A549 (cell line): ENCODE data around the gene MXI1. TPM values are rescaled to one million over a fixed set of nuclear protein-coding genes. Genes with fewer than 3 reads are reported as not detected.
"Not testable (repeated sequence)": the region's sequence is repeated elsewhere in the genome, so short reads cannot be mapped to it uniquely, and the experiment has no call there.

ENCODE experiments used
- ATAC-seq, 2 experiments: fragments of 200-7000 bp in 1 of 2; fragments of >200 bp in 1 of 2; cut with Nextera tagmentation in 1 of 2; cut with Tn5 transposase in 1 of 2; 3 replicates each; pipeline versions ENCODE4 v1.8.0 to v1.9.1; 2018 to 2020; ENCODE audit warnings: mild to moderate bottlenecking in 1 of 2, moderate library complexity in 1 of 2
- CTCF ChIA-PET: fragments of 300-600 bp; sonication (Branson Sonifier 250); formaldehyde crosslinking; extraction: SDS; loops from one replicate; lab custom pipeline; 2021; ENCODE audit warnings: antibody characterized with exemption, inconsistent platforms; lab: Yijun Ruan, JAX
- POLR2A ChIA-PET: fragments of 350-600 bp; formaldehyde crosslinking; extraction: SDS; loops from one replicate; lab custom pipeline; 2021; ENCODE audit warnings: antibody characterized with exemption, inconsistent platforms; lab: Yijun Ruan, JAX
- DNase-seq, 2 experiments: peaks; one replicate each; pipeline versions ENCODE4 v3.0.0 to v3.0.0-alpha.2; 2011 to 2016; ENCODE audit warnings: low read depth in 1 of 2, low spot score in 1 of 2
- FAIRE-seq: peaks from 2 replicates; lab custom pipeline; 2011; peaks lifted over from hg19 to GRCh38; lab: Jason Lieb, UNC
- H3K27ac ChIP-seq, 2 experiments: fragments of >200 bp; sonication (Bioruptor Twin); formaldehyde crosslinking; 3 replicates each; pipeline ENCODE4 v1.5.1; 2016 to 2017
- H3K4me1 ChIP-seq: fragments of >200 bp; sonication (Bioruptor Twin); formaldehyde crosslinking; 3 replicates; pipeline ENCODE4 v1.6.1; 2016
- H3K4me2 ChIP-seq: fragments of >200 bp; sonication (Bioruptor Twin); formaldehyde crosslinking; 3 replicates; pipeline ENCODE4 v1.6.1; 2016
- H3K4me3 ChIP-seq: fragments of >200 bp; sonication (Bioruptor Twin); formaldehyde crosslinking; 3 replicates; pipeline ENCODE4 v1.5.1; 2016
- H3K9me3 ChIP-seq: fragments of >200 bp; sonication (Bioruptor Twin); formaldehyde crosslinking; 3 replicates; pipeline ENCODE4 v1.6.1; 2016
- CBX2 ChIP-seq: fragments of 200-600 bp; sonication (generic); IDR thresholded peaks from 2 replicates; pipeline ENCODE4 v1.6.1; 2016; ENCODE audit warnings: low read depth, mild to moderate bottlenecking, borderline replicate concordance
- CBX8 ChIP-seq: fragments of 200-600 bp; sonication (generic); IDR thresholded peaks from 2 replicates; pipeline ENCODE4 v1.6.1; 2016
- CHD2 ChIP-seq: fragments of 150-350 bp; IDR thresholded peaks from 2 replicates; pipeline ENCODE4 v1.6.1; 2014; ENCODE audit warnings: low read length; ENCODE audit not compliant: partially characterized antibody
- EHF ChIP-seq: fragments of 250-450 bp; sonication (Bioruptor Pico); IDR thresholded peaks from 2 replicates; pipeline ENCODE4 v1.5.0; 2020; ENCODE audit warnings: mild to moderate bottlenecking
- EHMT2 ChIP-seq: fragments of 200-600 bp; sonication (generic); IDR thresholded peaks from 2 replicates; pipeline ENCODE4 v1.6.1; 2016; ENCODE audit warnings: antibody characterized with exemption, low read depth, mild to moderate bottlenecking, moderate library complexity
- EP300 ChIP-seq, 2 experiments: fragments of >200 bp; sonication (Bioruptor Twin); formaldehyde crosslinking; IDR thresholded peaks; 2 replicates in 1 of 2; 3 replicates in 1 of 2; pipeline ENCODE4 v1.6.1; 2016 to 2017
- HDAC2 ChIP-seq: fragments of 200-600 bp; sonication (generic); IDR thresholded peaks from 2 replicates; pipeline ENCODE4 v1.6.1; 2016
- HOXB5 ChIP-seq: fragments of 250-450 bp; sonication (Bioruptor Pico); IDR thresholded peaks from 2 replicates; pipeline ENCODE4 v1.5.0; 2020; ENCODE audit warnings: mild to moderate bottlenecking, moderate library complexity
- JUN ChIP-seq, 2 experiments: fragments of >200 bp; sonication (Bioruptor Twin); formaldehyde crosslinking; IDR thresholded peaks; 2 replicates in 1 of 2; 3 replicates in 1 of 2; pipeline ENCODE4 v1.6.1; 2016 to 2017
- MYC ChIP-seq: IDR thresholded peaks from 2 replicates; pipeline ENCODE4 v1.6.1; 2012; ENCODE audit warnings: mild to moderate bottlenecking, inconsistent platforms, low read length, improper control_type of control experiment, borderline replicate concordance
- NPAS2 ChIP-seq: fragments of 250-450 bp; sonication (Bioruptor Pico); IDR thresholded peaks from 2 replicates; pipeline ENCODE4 v1.8.0; 2022; ENCODE audit warnings: mild to moderate bottlenecking, moderate library complexity, borderline replicate concordance
- NR3C1 ChIP-seq: fragments of >200 bp; sonication (Bioruptor Twin); formaldehyde crosslinking; IDR thresholded peaks from 3 replicates; pipeline ENCODE4 v1.6.1; 2017
- POLR2AphosphoS2 ChIP-seq: conservative IDR thresholded peaks from 2 replicates; pipeline ENCODE4 v1.6.1; 2012; ENCODE audit warnings: low read length, improper control_type of control experiment, inconsistent platforms
- SMC3 ChIP-seq: fragments of >200 bp; sonication (Bioruptor Twin); formaldehyde crosslinking; IDR thresholded peaks from 3 replicates; pipeline ENCODE4 v1.6.1; 2018; ENCODE audit warnings: inconsistent platforms
- SREBF2 ChIP-seq: fragments of 450-650 bp; IDR thresholded peaks from 2 replicates; pipeline ENCODE4 v1.6.1; 2014; ENCODE audit warnings: mild to moderate bottlenecking, moderate library complexity
- TFCP2L1 ChIP-seq: fragments of 250-450 bp; sonication (Bioruptor Pico); IDR thresholded peaks from 2 replicates; pipeline ENCODE4 v1.5.0; 2021; ENCODE audit warnings: mild to moderate bottlenecking
- TP53 ChIP-seq: fragments of 250-450 bp; sonication (Bioruptor Pico); IDR thresholded peaks from 2 replicates; pipeline ENCODE4 v1.5.0; 2021; ENCODE audit warnings: mild to moderate bottlenecking, moderate library complexity
- ZSCAN20 ChIP-seq: fragments of 250-450 bp; sonication (Bioruptor Pico); IDR thresholded peaks from 2 replicates; pipeline ENCODE4 v1.8.0; 2022; ENCODE audit warnings: mild to moderate bottlenecking, moderate library complexity
- WGBS: methylation state at CpG from one replicate; pipeline ENCODE4 v1.1.6; 2017; ENCODE audit errors: missing lambda C conversion rate; 5-methylcytosine and 5-hydroxymethylcytosine counted together
- polyA plus RNA-seq, 4 experiments: library from polyadenylated mRNA; depleted of rRNA in 3 of 4; stranded (reverse); fragments of >200 nt; fragmentation: RNase III in 1 of 4; extraction: RNeasy Plus Mini Kit Qiagen cat#74134 plus additional on column Dnase treatment in 1 of 4; gene quantifications; 2 replicates in 3 of 4; 3 replicates in 1 of 4; pipeline ENCODE4 v1.2.3, GENCODE V29; 2011 to 2017
- TF ChIP-seq, protein P1 (sequence below): fragments of >200 bp; sonication (Bioruptor Twin); formaldehyde crosslinking; IDR thresholded peaks from 3 replicates; pipeline ENCODE4 v1.5.1; 2016
- TF ChIP-seq, protein P2 (sequence below): IDR thresholded peaks from 2 replicates; pipeline ENCODE4 v1.6.1; 2012
- TF ChIP-seq, protein P3 (sequence below): IDR thresholded peaks from 2 replicates; pipeline ENCODE4 v1.6.1; 2012; ENCODE audit warnings: low read depth, borderline replicate concordance
- TF ChIP-seq, protein P4 (sequence below): fragments of 200-600 bp; sonication (generic); IDR thresholded peaks from 2 replicates; pipeline ENCODE4 v1.6.1; 2016; ENCODE audit warnings: antibody characterized with exemption, mild to moderate bottlenecking, moderate library complexity

Gene MXI1
- polyA plus RNA-seq, 2 of the 4 experiments (the other 2 are of a cell fraction): 7.1 to 15.7 TPM

DNA sequence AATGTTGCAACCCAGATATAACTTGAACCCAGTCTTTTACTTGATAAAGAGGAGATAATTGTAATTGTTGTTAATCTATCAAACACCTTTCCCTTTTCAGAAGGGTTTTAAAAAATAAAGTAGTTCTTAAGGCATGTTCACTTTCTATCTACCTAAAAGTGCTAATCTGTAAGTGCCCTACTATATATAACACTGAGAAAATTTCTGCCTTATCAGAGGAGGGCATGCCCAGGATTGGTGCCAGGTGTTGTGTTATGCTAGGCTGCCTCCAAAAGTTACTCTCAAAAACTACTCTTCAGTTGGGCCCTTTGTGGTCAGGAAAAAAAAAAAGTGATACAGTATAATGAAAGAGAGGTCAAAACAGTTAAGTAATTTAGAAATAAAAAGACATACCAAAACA, 61.0 kb downstream of the MXI1 start:
- no peak overlapping the region for H3K27ac ChIP-seq
- no peak for TF ChIP-seq HDAC2
- TF ChIP-seq EP300 (IDR thresholded peaks at IDR 0.05): no peak
- TF ChIP-seq, protein P1, sequence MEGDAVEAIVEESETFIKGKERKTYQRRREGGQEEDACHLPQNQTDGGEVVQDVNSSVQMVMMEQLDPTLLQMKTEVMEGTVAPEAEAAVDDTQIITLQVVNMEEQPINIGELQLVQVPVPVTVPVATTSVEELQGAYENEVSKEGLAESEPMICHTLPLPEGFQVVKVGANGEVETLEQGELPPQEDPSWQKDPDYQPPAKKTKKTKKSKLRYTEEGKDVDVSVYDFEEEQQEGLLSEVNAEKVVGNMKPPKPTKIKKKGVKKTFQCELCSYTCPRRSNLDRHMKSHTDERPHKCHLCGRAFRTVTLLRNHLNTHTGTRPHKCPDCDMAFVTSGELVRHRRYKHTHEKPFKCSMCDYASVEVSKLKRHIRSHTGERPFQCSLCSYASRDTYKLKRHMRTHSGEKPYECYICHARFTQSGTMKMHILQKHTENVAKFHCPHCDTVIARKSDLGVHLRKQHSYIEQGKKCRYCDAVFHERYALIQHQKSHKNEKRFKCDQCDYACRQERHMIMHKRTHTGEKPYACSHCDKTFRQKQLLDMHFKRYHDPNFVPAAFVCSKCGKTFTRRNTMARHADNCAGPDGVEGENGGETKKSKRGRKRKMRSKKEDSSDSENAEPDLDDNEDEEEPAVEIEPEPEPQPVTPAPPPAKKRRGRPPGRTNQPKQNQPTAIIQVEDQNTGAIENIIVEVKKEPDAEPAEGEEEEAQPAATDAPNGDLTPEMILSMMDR: no peak
- no peak for TF ChIP-seq ZSCAN20 (CRISPR knock-in tag)
- TF ChIP-seq CBX2: no peak
- no peak for TF ChIP-seq CBX8
- no peak for TF ChIP-seq TP53 (CRISPR knock-in tag)
- no peak for TF ChIP-seq HOXB5
- TF ChIP-seq, protein P2, sequence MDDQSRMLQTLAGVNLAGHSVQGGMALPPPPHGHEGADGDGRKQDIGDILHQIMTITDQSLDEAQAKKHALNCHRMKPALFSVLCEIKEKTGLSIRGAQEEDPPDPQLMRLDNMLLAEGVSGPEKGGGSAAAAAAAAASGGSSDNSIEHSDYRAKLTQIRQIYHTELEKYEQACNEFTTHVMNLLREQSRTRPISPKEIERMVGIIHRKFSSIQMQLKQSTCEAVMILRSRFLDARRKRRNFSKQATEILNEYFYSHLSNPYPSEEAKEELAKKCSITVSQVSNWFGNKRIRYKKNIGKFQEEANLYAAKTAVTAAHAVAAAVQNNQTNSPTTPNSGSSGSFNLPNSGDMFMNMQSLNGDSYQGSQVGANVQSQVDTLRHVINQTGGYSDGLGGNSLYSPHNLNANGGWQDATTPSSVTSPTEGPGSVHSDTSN: no peak
- no peak for TF ChIP-seq CHD2
- no peak for TF ChIP-seq EHMT2
- TF ChIP-seq EHF (CRISPR knock-in tag): no peak
- TF ChIP-seq POLR2AphosphoS2: no peak
- TF ChIP-seq NPAS2 (CRISPR knock-in tag): no peak
- no peak for TF ChIP-seq SMC3
- no peak for TF ChIP-seq TFCP2L1 (CRISPR knock-in tag)
- TF ChIP-seq NR3C1: no peak
- TF ChIP-seq JUN (IDR thresholded peaks at IDR 0.05): no peak
- no peak for TF ChIP-seq MYC
- TF ChIP-seq SREBF2: no peak
- TF ChIP-seq, all 56 proteins: peak for 0
- no peak overlapping the region for H3K4me3 ChIP-seq
- H3K9me3 ChIP-seq: no peaks in the 10 kb centered on the region
- FAIRE-seq (no peak), DNase-seq (no peak), ATAC-seq (no peak)
- ChIA-PET POLR2A (no interaction called here), CTCF (interaction anchor here (0.5 to 4.5 kb wide), 5 partner anchors 11 to 143 kb away, joined by 3 to 23 read pairs (median 6); no protein-coding TSS in a partner anchor)
- H3K4me2 ChIP-seq: no peak overlapping the region
- no peaks in the 10 kb centered on the region for H3K4me1 ChIP-seq

DNA sequence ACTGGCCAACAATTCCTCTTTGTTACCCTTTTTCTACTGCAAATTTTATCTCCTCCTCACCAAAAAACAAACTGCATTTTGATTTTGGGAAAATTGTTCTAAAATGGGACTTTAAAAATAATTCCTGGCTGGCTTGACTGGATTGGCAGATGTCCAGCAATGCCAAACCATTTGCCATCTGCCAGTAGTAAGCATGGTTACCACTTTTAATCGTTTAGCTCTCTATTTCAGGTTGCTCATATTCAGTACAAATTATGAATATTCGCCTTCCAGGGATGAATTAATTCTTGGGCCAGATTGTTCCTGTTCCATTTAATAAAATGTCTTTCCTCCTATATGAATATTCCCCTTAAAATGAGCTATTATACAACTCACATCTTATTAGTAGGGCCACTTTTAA, 61.6 kb downstream of the MXI1 start:
- no peak for DNase-seq
- POLR2A ChIA-PET: no interaction called here
- TF ChIP-seq, protein P3, sequence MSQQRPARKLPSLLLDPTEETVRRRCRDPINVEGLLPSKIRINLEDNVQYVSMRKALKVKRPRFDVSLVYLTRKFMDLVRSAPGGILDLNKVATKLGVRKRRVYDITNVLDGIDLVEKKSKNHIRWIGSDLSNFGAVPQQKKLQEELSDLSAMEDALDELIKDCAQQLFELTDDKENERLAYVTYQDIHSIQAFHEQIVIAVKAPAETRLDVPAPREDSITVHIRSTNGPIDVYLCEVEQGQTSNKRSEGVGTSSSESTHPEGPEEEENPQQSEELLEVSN: no peak
- TF ChIP-seq, all 56 proteins: peak for 0
- Histone ChIP-seq H3K4me2 (no peak overlapping the region), H3K4me3 (no peak overlapping the region), H3K9me3 (no peaks in the 10 kb centered on the region), H3K27ac (no peak overlapping the region), H3K4me1 (no peaks in the 10 kb centered on the region)
- CTCF ChIA-PET: interaction anchor here (0.5 to 4.5 kb wide), 5 partner anchors 10 to 144 kb away, joined by 3 to 23 read pairs (median 6); no protein-coding TSS in a partner anchor
- WGBS: 64% methylated on average over 2 of the region's 2 CpGs
- ATAC-seq (no peak), FAIRE-seq (no peak)

DNA sequence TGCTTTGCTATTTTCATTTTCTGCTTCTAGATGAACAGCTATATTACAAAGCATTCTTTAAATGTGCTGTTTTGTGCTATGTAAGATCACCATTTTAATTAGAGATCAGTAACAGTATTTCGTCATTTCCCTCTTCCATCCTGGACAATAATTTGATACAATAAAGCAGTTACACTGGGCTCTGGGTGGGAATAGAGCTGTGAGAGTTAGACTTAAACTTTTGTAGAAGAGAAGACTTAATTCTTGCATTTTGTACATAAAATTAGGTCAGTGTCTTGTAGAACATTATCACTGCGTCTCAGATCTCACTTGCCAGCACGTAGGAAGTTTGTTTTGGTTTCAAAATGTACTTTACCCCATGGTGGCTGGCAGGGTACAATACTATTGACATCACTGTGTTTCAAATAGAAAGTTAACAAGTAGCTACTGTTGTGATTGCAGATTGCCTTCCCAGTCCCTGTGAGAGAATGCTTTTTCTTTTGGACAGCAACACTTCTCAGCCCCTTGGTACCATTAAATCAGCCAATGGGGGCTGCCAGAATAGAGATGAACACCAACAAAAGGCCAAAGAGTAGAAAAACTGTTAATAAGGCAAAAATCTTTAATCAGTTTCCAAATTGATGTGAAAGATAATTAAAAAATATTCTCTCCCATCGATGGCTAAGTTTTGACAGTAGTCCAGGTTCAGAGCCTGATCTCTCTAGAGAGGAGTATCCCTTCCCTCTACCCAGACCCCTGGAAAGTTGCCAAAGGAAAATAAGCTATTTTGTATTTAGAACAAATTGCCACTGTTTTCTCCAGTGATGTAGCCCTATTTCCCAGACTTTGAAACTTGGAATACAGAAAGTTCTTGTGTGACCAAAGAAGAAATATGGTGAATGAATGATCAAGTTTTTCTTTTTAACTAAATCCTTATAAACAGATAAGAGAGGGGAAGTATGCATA, 62.2 kb downstream of the MXI1 start:
- DNase-seq (no peak), FAIRE-seq (no peak), ATAC-seq (no peak)
- TF ChIP-seq, protein P2: no peak
- TF ChIP-seq, protein P4, sequence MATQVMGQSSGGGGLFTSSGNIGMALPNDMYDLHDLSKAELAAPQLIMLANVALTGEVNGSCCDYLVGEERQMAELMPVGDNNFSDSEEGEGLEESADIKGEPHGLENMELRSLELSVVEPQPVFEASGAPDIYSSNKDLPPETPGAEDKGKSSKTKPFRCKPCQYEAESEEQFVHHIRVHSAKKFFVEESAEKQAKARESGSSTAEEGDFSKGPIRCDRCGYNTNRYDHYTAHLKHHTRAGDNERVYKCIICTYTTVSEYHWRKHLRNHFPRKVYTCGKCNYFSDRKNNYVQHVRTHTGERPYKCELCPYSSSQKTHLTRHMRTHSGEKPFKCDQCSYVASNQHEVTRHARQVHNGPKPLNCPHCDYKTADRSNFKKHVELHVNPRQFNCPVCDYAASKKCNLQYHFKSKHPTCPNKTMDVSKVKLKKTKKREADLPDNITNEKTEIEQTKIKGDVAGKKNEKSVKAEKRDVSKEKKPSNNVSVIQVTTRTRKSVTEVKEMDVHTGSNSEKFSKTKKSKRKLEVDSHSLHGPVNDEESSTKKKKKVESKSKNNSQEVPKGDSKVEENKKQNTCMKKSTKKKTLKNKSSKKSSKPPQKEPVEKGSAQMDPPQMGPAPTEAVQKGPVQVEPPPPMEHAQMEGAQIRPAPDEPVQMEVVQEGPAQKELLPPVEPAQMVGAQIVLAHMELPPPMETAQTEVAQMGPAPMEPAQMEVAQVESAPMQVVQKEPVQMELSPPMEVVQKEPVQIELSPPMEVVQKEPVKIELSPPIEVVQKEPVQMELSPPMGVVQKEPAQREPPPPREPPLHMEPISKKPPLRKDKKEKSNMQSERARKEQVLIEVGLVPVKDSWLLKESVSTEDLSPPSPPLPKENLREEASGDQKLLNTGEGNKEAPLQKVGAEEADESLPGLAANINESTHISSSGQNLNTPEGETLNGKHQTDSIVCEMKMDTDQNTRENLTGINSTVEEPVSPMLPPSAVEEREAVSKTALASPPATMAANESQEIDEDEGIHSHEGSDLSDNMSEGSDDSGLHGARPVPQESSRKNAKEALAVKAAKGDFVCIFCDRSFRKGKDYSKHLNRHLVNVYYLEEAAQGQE: 0 out of 2 replicates have a peak, but pooled peaks have one; percentile 23
- TF ChIP-seq CBX8: no peak
- no peak overlapping the region for H3K27ac ChIP-seq
- 47% methylated on average over 4 of the region's 4 CpGs for WGBS
- no peaks in the 10 kb centered on the region for H3K9me3 ChIP-seq
- no peak overlapping the region for H3K4me3 ChIP-seq
- ChIA-PET CTCF (interaction anchor here (1.0 to 4.5 kb wide), 4 partner anchors 10 to 132 kb away, joined by 3 to 23 read pairs (median 8); no protein-coding TSS in a partner anchor), POLR2A (no interaction called here)
- peak overlapping the region; percentile 21 for H3K4me2 ChIP-seq
- no peaks in the 10 kb centered on the region for H3K4me1 ChIP-seq

DNA sequence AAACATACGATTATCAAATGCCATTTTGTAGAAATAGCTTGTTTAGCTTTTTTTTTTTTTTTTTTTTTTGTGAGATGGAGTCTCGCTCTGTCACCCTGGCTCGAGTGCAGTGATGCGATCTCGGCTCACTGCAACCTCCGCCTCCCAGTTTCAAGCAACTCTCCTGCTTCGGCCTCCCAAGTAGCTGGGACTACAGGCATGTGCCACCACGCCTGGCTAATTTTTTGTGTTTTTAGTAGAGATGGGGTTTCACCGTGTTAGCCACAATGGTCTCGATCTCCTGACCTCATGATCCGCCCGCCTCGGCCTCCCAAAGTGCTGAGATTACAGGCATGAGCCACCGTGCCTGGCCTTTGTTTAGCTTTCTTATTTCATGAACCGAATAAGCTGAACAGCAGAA, 65.6 kb downstream of the MXI1 start:
- ChIA-PET CTCF (interaction anchor here (0.5 to 3.4 kb wide), 6 partner anchors 10 to 280 kb away, joined by 3 to 31 read pairs (median 6); no protein-coding TSS in a partner anchor), POLR2A (interaction anchor here (0.6 to 1.8 kb wide), 2 partner anchors 51 to 62 kb away, joined by 3 to 10 read pairs; no protein-coding TSS in a partner anchor)
- FAIRE-seq, ATAC-seq, DNase-seq, H3K9me3 ChIP-seq, H3K4me3 ChIP-seq, H3K27ac ChIP-seq, H3K4me1 ChIP-seq, H3K4me2 ChIP-seq: not testable (repeated sequence)
- 92% methylated on average over 15 of the region's 15 CpGs for WGBS
